DLD1 (cell line): ENCODE measurements around the gene FRK.
"Not testable (repeated sequence)": the region's sequence is repeated elsewhere in the genome, so short reads cannot be mapped to it uniquely, and the experiment has no call there.

Experiments
- in situ Hi-C: cut with HindIII; loops from 2 replicates; pipeline ENCODE4 v1.10.0; 2017; ENCODE audit warnings: low sequenced_read_pairs

Gene FRK

DNA sequence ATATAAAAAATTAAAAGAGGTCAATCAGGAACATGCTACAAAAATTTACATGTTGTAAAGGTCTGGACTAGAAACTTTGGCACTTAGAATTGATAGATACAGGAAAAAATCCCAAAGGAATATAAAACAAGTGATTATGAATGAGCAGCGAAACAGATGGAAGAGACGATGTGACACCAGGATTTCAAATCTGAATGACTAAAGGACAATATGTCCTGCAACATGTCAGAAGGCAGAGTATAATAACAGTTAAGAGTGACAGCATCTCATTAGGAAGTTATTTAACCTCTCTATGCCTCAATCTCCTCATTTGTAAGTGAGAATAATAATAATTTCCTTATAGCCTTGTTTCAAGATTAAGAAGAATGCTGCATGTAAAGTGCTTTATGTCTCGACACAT, 50.3 kb downstream of the FRK start:
- in situ Hi-C loops: no loop called here

DNA sequence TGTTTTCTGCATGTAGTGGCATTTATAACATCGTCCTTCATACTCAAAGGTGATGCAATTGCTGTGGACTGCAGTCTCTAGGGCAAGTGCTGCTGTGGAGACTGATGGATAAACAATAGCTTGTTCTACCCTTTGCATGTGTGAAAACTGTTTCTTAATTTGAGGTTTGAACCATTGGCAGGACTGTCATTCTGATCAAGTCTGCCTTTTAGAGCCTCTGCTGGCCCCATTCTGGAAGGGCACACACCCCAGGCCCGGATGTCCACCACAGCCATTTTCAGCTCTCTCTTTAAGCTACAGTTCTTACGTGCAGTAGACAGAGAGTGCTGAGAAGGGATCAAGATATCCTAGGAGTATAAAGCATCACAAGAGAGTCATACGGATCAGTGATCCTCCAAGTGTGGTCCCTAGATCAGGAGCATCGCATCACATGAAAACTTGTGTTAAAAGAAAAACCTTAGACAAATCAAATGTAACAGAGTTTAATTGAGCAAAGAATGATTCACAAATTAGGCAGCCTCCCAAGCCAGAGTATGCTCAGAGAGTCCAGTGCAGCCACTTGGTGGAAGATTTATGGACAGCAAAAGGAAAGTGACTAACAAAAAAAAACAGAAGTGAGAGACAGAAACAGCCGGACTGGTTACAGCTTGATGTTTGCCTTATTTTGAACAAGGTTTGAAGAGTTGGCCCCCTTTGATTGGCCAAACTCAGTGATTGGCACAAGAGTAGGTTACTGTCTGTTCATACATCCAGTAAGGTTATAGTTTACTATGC, 52.0 kb downstream of the FRK start:
- in situ Hi-C loops: no loop called here

DNA sequence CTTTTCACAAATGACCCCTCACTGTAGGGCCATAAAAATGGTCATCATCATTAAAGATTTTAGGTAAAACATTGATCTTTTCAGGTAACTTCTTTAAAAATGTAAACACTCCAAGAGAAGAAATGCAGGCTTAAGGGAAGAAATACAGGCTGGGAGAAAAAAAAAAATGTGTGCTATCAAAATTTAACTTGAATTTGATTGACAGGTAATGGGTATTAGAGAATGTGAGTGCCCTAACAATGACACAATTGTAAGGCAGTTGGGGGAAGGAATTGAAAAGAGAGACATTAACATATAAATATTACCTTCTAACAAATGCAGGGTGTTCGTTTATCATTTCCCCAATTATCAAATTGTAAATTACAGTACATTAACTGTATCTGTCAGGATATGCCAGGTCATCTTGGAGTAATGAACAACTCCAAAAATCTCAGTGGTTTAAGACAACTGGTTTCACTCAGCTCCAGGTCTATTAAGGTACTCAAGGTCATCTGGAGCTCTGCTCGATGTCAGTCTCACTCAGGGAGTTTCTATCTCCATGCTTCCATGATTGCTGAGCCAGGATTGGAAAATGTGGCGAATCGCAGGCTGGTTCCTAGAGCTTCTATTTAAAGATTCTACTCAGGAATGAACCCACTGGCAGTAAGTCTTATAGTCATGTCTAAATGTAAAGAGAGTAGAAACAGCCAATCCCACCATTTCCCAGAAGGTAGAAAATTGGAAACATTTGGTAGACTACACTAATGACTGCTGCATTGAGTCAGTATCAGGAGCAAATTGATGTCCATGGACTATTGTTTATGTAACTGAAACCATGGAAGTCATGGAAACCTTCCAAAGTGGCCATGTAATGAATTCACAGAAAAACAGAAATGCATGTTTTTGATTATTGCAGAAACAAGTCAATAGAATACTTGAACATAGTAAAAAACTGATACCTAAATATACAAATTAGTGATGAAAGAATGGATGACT, 55.6 kb downstream of the FRK start:
- in situ Hi-C loops: no loop called here

DNA sequence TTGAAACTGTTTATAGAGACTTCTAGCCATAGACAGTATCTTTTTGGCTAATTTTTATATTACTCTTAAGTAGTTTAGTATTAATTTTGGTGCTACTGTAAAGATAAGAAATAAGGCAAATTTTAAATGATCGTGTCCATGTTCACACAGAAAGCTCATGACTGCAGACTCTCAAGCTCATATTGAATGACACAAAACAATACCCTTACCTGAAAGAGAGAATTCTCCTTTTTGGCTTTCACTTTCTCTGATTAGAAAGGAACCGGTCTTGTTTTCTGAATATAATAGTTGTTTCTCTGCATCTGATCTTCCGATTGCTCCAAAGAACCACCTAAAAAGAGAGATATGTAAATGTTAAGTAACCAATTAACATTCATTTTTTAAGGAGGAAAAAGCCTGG, 57.0 kb downstream of the FRK start:
- in situ Hi-C loops: no loop called here

DNA sequence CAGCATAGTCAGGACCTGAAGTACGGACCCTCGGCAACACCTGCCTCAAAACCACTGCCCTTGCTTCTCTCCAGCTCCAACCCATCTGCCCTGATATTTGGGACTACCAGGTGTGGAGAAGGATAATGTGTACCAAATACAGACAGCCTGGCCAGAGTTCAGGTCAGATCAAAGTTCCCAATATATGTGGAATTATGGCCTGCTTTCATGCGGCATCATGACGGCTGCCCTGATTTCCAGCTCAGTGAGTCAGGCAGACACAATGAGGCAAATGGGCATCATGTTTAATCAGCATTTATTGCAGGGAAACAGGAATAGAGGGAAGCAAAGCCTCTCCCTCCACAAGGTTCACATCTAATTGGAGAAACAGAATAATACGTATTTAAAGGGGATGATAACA, 57.9 kb downstream of the FRK start:
- in situ Hi-C loops: no loop called here

DNA sequence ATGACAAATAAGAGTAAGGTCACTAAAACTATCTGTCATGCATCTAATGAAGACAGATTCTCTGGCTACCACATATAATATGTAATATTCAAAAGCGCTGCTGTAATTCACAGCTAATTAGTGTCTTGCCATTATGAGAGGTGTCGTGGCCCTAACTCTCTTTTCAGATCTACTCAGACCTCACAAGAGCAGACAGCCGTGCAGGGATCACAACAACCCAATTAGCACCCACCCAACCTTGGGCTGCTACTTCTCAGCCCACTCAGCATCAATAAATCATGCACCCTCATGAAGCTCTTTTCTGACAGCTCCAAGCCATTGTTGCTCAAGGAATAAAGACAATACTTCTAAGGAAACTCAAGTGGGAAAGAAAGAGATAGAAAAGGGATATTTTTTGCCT, 61.5 kb downstream of the FRK start:
- in situ Hi-C loops: no loop called here

DNA sequence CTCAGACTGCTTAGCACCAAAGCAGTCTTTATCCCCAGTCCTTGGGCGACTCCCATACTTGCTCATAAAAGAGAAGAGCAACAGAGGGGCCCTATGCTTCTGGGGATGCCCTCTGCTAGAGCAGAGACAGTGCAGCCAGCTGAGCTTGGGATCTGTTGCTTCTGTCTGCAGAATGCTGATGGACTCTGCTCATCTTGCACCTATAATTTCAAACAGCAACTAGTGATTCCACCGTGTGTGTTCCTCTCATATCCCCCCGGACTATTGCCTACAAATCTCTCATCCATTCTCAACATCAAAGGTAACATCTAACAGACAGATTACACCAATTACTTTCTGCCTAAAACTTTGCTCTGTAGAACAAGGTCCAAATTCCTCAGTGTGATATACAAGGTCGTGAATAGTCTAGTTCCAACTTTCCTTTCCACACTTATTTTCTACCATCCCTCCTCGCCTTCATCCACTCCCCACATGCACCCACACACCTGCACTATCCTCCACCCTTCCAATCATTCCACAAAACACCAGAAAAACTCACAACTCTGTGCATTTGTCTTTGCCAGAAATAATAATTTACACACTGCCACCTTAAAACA, 62.6 kb downstream of the FRK start:
- in situ Hi-C loops: no loop called here

DNA sequence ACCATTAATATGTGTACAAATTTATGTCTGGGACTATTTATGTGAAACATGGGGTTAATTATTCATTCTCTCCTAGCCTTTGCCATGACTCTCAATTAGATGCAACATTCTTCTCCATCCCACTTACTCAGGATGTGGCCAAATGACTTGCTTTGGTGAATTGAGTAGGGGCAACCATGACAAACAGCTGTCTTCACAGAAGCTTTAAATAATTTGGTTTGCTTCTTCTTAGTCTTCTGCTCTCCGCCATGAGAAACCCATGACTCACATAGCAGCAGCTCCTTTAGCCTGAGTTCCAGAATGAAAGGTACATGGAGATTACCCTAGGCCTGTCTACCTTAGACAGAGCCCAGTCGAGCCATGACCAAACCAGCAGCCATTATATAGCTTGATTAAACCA, 74.7 kb downstream of the FRK start:
- in situ Hi-C loops: loop anchor here (10.0 kb wide), 1 partner anchor 129 kb away; no protein-coding TSS in a partner anchor

DNA sequence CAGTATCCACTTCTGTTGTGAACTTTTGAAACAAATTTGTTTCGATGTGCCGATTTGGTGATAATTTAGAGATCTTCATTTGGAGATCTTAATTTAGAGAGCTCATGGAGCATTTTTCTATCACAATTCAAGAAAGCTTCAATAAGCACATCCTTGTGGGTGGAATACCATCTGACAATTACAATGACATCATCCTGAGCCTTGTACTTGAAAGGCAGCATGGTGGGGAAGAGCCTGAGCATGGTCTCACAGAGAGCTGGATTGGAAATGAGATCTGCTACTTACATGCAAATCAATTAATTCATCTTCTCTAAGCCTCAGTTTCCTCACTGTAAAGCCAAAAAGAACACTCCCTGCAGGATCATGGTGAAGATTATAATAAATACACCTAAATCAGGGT, 75.9 kb downstream of the FRK start:
- in situ Hi-C loops: loop anchor here (10.0 kb wide), 1 partner anchor 130 kb away; no protein-coding TSS in a partner anchor

DNA sequence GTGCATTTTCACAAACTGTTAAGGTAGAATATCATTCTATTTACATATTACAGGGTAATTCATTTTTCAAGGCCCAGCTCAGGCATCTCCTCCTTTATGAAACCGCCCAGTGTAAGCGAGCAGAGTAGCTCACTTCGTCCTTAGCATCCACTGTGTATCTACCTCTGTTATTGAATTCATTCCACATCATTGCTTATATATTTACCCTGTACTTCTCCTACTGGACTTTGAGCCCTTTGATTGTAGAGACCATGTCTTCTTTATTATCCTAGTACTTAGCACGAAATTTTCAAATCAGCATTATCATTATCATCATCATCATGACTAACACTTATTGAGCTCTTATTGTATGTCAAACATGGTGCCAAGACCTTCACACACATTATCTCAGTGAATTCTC, 76.7 kb downstream of the FRK start:
- in situ Hi-C loops: loop anchor here (10.0 kb wide), 1 partner anchor 131 kb away; no protein-coding TSS in a partner anchor

DNA sequence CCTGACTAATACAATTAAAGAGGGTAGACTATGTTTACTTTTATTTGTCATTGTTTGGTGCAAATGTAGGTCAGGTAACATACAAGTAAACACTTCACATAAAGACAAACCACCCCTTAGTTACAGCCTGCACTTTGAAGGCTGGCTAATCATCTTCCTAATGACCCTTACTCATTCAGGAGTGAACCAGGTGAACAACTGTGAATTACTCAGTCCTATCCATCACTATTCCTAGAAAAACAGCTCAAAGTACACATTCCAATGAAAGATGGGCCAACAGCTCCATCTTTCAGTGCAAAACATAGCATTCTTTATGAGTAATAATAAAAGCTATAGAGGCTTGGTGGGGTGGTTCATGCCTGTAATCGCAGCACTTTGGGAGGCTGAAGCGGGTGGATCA, 78.2 kb downstream of the FRK start:
- in situ Hi-C loops: loop anchor here (10.0 kb wide), 1 partner anchor 132 kb away; no protein-coding TSS in a partner anchor

DNA sequence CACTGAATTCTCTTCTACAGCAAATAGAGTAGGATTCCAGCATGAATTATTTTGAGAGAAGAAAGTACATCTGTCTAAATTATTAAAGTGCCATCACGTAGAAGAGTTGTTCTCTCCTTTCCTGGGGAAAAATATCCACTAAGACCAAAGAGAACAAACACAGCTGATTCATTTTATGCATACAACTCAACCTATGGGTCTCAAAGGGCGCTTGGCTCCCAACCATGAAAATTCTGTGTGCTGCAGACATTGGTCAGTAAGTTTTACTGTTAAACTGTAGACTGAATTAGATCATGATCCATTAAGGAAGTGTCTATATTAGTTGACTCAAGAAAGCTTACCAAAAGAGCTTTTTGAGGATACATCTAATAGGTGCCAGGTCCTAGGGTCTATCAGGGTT, 83.5 kb downstream of the FRK start:
- in situ Hi-C loops: no loop called here

DNA sequence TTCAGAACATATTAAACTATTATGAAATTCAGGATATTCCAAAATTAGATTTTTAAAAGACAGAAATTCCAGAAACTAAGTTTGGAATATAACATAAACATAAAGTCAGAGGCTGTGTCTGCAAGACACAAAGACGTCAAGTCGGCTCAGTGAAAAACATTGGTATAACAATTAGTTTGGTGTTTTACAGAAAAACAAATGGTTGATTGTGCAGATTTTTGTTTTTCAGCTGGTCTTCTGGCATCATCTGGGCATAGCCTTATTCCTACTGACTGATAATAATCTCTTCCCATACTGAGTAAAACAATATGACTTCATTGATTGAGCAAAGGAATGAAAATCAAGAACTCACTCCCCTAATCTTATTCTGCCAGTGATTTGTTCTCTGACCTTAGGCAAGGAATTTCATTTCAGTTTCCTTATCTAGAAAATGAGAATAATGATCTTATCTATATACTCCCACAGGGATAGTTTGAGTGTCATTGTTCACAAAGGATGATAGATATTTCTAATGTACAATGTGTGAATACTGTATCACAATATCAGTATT, 84.3 kb downstream of the FRK start:
- in situ Hi-C loops: no loop called here

DNA sequence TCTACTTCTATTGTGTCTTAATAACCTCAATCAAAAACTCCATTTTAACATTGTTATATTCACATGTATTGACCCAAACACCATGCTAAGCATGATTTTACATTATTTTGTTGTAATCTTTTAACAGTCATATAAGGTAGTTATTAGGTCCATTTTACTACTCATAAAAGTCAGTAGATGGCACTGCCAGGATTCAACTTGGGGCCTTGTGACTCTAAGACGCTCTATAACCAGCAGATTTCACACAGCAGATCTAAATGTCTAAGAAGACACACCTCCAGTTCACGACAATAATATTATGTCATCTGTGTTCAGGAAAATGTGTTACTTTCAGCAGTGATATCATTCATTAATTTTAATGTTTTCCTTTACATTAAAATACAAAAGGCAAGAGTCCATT, 88.0 kb downstream of the FRK start:
- in situ Hi-C loops: no loop called here

DNA sequence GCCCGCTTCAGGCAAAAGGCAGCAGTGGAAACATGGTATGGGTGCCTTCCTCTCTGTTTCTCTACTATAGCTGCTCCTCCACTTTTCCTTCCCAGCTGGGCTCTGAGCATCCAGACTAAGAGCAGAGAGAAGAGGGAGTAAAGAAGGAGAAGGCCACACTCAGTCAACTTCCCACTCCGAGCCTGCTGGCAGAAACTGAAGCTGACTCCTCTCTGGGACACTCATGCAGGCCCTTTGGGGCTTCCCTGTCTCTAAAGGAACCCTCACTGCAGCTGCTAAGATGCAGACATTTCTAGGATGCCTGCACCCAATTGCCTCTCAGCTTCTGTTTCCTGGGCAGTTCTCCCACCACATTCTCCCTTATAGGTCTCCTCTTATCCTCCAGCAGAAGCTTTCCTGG, 88.9 kb downstream of the FRK start:
- in situ Hi-C loops: no loop called here

DNA sequence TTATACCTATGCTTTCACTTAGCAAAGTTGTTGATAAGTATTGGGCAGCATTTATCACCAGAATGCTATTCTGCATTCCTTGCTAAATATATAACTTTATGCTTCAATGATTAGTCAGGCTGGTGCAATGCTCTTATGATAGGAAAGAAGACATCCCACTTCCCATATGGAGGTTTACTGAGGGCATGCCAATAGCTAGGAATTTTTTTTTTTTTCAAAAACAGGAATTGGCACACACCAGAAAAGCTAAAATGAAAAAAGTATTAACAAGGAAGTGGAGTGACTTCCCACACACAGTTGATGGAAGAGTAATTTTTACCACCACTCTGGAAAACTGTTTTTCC, 90.8 kb downstream of the FRK start:
- in situ Hi-C loops: no loop called here

DNA sequence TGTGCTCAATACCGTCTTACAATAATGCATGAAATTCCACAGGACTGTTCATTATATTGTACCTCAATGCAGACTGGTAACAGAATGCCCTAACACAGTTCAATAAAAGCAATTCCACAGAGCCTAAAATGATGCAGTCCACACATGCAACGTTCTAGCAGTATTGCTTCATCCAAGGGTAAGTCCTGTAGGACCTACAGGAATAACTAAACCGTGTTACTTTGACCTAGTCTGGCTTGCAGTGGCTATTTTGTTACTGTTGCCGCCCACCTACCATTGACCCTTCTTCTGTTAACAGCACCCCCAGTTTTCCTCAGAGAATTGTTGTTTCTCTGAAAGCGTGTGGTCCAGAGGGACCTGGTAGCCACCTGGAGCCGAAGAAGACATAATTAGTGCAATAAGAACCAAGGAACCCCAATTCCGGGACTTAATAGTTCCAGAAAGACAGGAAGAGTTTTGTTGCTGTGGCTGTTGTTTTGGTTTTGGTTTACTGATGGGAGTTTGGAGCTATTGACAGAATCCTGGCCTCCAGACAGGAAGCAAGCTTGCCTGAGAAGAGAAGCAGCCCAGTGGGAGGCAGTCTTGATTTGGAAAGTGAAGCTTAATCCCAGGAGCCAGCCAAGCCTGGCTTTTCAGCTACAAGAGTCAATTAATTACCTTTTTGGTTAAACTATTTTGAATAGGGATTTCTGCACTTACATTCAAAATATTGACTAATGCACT, 91.3 kb downstream of the FRK start:
- in situ Hi-C loops: no loop called here

DNA sequence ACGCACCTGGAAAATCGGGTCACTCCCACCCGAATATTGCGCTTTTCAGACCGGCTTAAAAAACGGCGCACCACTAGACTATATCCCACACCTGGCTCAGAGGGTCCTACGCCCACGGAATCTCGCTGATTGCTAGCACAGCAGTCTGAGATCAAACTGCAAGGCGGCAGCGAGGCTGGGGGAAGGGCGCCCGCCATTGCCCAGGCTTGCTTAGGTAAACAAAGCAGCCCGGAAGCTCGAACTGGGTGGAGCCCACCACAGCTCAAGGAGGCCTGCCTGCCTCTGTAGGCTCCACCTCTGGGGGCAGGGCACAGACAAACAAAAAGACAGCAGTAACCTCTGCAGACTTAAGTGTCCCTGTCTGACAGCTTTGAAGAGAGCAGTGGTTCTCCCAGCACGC, 100.4 kb downstream of the FRK start:
- in situ Hi-C loops: not testable (repeated sequence)

DNA sequence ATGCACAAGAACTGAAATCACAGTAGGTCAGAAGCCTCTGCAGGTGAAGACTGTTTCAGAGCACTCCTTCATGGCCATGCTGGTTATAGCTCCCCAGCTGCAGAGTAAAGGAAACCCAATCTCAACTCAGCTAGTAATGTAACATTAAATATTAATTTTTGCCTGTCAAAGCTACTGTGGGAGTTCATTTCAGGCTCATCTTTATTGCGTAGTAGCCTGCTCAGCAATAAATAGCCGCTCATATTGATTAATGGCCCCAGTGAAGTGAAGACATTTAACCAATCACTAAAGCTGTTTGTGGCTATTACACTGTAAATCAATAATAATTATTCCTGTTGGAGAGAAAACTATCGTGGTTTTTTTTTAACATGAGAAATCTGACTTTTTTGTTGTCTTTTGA, 101.7 kb downstream of the FRK start:
- in situ Hi-C loops: no loop called here

DNA sequence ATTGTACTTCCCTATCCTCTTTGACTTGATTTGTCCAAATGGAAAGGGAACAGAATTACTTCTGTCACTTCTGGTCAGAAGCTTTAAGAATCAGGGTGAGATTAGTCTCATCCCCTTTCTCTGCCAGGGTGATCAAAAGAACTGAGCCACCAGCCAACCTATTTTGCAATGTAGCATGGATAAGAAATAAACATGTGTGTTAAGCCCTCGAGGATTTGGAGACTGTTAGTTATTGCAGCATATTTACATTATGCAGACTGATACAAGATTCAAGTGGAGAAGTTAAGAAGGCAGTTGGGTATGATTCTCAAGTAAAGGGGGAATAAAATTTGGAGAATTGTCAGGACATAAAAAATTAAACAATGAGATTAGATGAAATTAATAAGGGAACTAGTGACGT, 106.0 kb downstream of the FRK start:
- in situ Hi-C loops: no loop called here

DNA sequence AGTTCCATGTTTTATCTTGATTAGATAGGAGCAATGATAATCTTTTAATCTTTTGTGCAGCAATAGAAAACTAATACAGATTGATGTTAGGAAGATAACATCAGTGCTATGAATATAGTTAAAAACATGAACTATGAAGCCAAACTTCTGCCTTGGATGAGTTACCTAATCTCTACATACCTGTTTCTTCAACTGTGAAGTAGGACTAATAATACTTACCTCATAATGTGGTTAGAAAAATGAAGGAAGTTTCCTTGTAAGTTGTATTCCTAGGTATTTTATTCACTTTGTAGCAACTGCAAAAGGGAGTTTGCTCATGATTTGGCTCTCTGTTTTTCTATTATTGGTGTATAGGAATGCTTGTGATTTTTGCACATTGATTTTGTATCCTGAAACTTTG, 111.9 kb downstream of the FRK start:
- in situ Hi-C loops: no loop called here
